CD4-positive, alpha-beta T cell treated with Interleukin-6 for 4 hours (primary cell): ENCODE results near the gene PTPRN2.
"Not testable (repeated sequence)": the region's sequence is repeated elsewhere in the genome, so short reads cannot be mapped to it uniquely, and the experiment has no call there.

Experiments used
- DNase-seq: peaks from one replicate; pipeline ENCODE4 v3.0.0-alpha.2; 2020; ENCODE audit warnings: mixed read lengths

PTPRN2 gene

GRCh38 chr7:158550394-158550700, 37.3 kb downstream of the PTPRN2 start:
- DNase-seq = no peak

GRCh38 chr7:158549616-158550393, 37.8 kb downstream of the PTPRN2 start:
- DNase-seq = no peak

DNA sequence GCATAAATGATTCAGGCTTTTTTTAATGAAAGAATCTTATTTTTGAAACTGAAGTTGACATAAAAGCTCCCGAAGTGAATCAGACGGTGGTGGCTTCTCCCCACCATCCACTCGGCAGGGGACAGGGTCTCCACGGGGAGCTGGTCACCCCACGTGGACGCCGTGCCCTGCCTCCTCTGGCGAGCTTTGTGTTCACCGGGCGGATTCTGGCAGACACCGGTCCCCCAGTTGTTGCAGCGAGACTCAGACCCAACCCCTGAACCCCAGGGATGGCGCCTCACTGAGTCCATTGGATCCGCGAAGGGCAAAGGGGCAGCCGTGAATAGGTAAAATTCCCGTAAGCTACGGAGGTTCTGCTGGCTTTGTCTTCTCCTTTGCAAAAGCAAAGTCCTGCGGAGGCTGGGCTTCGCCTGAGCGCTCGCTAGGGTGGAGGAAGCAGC, 38.4 kb downstream of the PTPRN2 start:
- DNase-seq = no peak

DNA sequence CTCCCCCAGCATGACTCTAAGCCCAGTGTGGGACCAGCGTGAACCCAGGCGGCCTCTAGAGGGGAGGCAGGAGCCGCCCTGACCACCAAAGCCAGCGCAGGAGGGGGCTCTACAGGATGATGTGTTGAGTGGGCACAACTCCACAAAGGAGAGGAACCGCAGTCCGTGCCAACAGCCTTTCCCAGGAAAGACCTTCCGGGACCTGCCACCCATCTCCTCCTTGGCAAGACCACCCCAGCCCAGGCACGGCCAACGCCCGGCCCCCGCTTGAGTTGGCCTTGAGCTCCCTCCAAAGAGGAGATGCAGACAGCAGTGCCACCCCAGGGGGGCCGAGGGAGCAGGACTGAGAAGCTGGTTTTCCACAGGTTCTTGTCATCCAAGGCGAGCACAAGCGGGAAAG, 38.9 kb downstream of the PTPRN2 start:
- DNase-seq = no peak

DNA sequence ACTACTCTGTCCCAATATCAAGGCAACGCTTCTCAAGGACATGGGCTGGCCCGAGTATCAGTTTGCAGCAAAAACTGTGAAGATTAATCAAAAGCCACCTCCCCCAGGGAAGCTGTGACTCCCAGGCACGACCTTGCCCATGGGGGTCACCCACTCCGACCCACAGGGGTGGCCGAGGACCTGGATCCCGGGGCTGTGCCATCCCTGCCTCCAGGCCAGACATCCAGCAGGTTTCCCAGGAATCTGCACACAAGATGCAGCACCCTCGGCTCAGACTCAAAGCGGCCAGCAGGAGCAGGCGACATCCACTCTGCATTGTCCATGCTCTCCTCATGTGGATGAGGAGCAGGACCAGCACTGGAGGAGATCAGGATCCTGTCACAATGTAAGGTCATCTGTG, 39.8 kb downstream of the PTPRN2 start:
- DNase-seq = no peak

DNA sequence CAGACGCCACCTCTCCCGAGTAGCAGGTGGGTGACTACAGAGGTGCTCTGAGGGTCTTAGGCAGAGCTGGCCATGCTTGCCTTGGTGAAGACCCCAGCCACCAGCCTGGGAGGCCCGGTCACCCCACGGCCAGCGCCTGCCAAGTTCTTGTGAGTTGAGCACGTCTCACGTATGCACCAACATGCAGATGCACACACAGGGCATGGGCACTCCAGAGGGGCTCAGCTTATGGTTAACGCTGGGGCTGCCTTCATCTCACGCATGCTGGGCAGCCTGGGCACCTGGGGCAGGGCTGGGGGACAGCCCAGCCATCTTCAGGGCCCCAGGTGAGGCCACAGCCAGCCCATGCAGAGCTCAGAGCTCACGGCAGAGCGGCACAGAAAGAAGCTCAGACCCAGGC, 41.0 kb downstream of the PTPRN2 start:
- DNase-seq = no peak

GRCh38 chr7:158546214-158546613, 41.4 kb downstream of the PTPRN2 start:
- no peak for DNase-seq

GRCh38 chr7:158544708-158545107, 42.9 kb downstream of the PTPRN2 start:
- no peak for DNase-seq

DNA sequence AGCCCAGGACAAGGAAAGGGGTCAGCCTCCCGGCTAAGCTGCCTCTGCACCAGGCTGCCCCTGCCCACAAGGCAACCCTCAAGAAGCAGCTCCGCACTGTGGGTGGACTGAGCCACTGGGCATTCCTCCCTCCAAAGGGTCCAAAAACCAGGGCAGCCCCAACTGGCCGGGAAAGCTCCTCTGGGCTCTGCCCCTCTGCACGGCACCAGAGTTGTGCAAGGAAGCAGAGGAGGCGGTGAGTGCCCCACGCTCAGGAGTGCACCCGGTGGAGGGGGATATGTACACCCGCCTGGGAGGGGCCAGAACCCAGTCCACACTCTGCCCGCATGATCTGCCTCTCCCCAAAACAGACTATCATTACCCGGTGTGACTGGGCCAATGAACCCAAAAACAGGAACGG, 43.8 kb downstream of the PTPRN2 start:
- DNase-seq = no peak

GRCh38 chr7:158542651-158543566, 44.7 kb downstream of the PTPRN2 start:
- no peak for DNase-seq

DNA sequence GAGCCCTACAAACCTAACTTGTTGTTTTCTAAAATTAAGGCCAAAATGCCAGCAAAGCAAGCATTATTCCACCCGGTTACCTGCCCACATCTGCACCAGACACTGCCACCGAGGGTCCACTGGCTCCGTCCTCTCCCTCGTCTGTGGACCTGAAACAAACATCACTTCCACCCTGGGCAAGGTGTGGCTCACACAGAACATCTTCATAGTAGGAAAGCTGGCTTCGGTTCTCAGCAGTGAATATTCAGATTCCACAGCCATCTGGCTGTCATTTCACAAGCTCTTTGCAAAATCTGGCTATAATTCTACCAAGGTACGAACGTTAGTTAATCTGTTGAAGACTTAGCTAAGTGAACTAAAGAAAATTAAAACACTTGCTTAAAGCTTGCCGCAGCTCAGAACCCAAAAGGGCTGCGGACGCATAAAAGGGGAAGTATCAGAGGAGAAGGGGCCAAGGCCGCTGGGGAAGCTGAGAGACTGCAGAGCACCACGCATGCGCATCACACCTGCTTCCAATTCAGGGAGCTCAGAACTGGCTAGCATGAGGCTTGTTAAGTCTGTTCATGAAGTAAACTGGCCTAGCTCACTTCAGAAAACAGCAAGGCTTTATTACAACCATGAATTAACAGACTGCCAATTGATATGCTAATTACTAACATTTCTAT, 46.1 kb downstream of the PTPRN2 start:
- peak; percentile 26 for DNase-seq

- no peak for DNase-seq
Observed at GRCh38 chr7:158539711-158540146, 47.9 kb downstream of the PTPRN2 start.

DNA sequence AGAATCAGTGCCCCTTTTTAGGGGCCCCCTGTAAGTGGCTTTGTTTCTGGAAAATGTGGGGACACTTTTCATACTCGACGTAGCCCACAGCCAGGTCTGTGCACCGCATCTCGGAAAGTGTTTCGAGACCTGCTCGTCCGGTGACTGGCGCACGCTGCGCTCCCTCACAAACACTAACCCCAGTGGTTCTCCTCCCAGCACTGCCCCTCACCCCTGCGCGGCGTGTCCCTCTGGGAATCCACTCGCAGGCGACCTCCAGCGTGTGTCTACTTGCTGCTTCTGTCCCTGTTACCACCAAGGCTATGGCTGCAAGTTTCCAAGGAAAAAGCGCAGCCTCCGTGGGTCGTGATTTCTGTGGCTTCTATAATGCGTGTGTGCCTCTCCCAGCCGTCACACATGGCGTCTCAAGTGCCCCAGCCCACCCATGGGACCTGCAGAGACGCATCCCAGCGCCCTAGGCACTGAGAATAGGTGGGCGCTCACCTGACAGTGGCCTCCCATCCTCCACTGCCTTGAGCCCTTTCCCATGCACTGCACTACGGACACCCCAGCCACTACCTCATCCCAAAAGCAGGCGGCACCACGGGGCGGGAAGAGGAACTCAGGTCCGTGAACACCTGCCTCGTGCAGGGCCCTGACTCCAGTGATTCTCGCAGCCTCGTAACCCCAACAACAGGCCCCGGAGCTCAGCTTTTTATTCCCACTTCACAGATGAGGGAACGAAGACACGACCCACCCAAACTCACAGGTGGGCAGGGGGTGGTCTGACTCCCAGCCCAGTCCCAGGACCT, 49.3 kb downstream of the PTPRN2 start:
- DNase-seq = no peak

- no peak for DNase-seq
Observed at GRCh38 chr7:158537516-158537882, 50.1 kb downstream of the PTPRN2 start.

GRCh38 chr7:158536871-158537515, 50.6 kb downstream of the PTPRN2 start:
- no peak for DNase-seq

- no peak for DNase-seq
Observed at GRCh38 chr7:158535079-158535478, 52.5 kb downstream of the PTPRN2 start.

DNA sequence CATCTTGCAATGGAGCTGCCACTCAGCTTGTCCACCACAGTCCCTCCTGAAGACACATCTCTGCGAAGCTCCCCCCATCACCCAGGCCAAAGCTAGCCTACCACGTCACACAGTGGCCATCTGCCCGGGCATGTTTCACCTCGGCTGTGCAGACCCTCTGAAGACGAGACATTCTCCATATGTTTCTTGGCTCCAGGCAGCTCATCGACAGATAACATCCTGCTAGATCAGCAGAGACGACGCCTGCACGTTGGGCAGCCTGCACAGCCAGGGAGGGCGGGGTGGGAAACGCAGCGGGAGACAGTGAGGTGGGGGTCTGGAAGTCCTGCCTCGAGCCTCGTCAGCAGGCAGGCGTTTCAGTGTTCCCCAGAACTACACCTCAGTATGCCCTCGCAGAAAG, 53.0 kb downstream of the PTPRN2 start:
- DNase-seq = no peak

GRCh38 chr7:158534134-158534515, 53.5 kb downstream of the PTPRN2 start:
- DNase-seq = not testable (repeated sequence)

- DNase-seq = no peak
Observed at GRCh38 chr7:158533386-158534133, 54.1 kb downstream of the PTPRN2 start.

GRCh38 chr7:158532093-158532627, 55.5 kb downstream of the PTPRN2 start:
- no peak for DNase-seq

DNA sequence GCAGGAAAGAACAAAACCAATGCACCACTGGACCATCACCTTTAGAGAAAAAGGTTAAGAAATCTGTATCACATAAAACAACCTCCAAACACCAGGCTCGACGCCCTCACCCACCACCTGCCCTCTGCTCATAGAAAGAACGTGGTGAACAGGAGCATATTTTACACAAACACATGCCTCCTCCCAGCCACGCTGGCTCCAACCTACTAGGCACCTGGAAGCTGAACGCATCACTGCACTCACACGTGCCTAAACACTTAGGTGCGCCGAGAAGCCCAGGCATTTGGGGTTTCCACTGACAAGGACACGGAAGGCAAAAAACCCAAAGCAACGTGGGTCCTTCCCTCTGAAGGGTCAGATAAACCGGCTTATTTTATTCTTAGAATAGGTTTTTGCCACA, 56.0 kb downstream of the PTPRN2 start:
- no peak for DNase-seq
